ENCODE data around the gene ELL.

DNA sequence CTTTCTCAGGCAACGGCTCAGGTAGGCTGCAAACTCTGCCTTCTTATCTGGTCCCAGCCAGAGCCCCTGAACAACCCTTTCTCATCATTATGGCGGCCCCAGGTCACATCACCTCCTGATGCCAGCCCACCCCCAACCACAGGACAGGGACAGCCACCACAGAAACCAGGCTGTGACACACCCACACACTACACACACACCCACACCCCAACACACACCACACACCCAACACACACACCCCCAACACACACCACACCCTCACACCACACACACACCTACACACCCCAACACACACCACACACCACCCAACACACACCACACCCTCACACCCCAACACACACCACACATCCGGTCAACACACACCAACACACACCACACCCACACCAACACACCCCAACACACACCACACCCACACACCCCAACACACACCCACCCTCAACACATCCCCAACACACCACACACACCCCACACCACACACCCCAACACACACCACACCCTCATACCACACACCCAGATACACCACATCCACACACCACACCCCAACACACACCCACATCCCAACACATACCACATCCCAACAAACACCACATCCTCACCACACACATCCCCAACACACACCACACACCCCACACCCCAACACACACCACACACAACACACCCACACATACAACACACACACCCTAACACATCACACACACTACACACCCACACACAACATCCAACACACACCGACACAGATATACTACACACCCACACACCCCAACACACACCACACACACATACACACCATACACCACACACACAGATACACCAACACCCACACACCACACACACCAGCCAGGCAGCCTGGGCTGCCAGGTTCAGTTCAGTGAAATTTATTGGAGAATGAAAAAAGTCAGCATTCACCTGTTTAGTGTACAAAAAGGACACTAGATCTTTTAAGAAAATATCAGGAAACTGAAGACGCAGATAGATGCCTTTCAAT lies 79.8 kb downstream of the ELL start:
- TF ChIP-seq CTCF (IDR thresholded peaks at IDR 0.05 in 4 of 5, conservative IDR thresholded peaks at IDR 0.05 in 1 of 5) (no peak), POLR2A (IDR thresholded peaks at IDR 0.05) (no peak)
